HepG2 (cell line): ENCODE data around the gene ZXDC. TPM values are rescaled to one million over a fixed set of nuclear protein-coding genes. Genes with fewer than 3 reads are reported as not detected.

Experiments used
- AGO1 ChIP-seq: fragments of 200-400 bp; formaldehyde crosslinking; IDR thresholded peaks from 2 replicates; pipeline ENCODE4 v1.6.1; 2017; ENCODE audit warnings: mild to moderate bottlenecking, low read depth, low read length, moderate library complexity; ENCODE audit not compliant: poor library complexity, severe bottlenecking
- CEBPZ ChIP-seq: IDR thresholded peaks from 2 replicates; pipeline ENCODE4 v1.6.1; 2012; ENCODE audit warnings: low read length, improper control_type of control experiment
- ELF1 ChIP-seq: sonication (generic); formaldehyde crosslinking; IDR thresholded peaks from 2 replicates; pipeline ENCODE4 v1.4.0; 2020; ENCODE audit warnings: missing genetic modification reagents
- FOXC1 ChIP-seq: sonication (generic); formaldehyde crosslinking; IDR thresholded peaks from 2 replicates; pipeline ENCODE4 v1.8.0; 2022; ENCODE audit warnings: mild to moderate bottlenecking, missing genetic modification reagents, borderline replicate concordance
- HNRNPLL ChIP-seq: fragments of 200-400 bp; formaldehyde crosslinking; IDR thresholded peaks from 2 replicates; pipeline ENCODE4 v1.6.1; 2017; ENCODE audit warnings: mild to moderate bottlenecking, low read depth, low read length; ENCODE audit not compliant: poor library complexity, severe bottlenecking
- KDM2A ChIP-seq: sonication (generic); formaldehyde crosslinking; IDR thresholded peaks from 2 replicates; pipeline ENCODE4 v1.4.0; 2020; ENCODE audit warnings: low read depth, missing genetic modification reagents, borderline replicate concordance
- MEIS2 ChIP-seq: sonication (generic); formaldehyde crosslinking; IDR thresholded peaks from 2 replicates; pipeline ENCODE4 v1.9.0; 2021; ENCODE audit warnings: mild to moderate bottlenecking, missing genetic modification reagents
- MXD1 ChIP-seq: sonication (generic); formaldehyde crosslinking; IDR thresholded peaks from 2 replicates; pipeline ENCODE4 v1.4.0; 2020; ENCODE audit warnings: mild to moderate bottlenecking, missing genetic modification reagents
- NFKBIZ ChIP-seq: IDR thresholded peaks from 2 replicates; pipeline ENCODE4 v1.6.1; 2018; ENCODE audit warnings: missing genetic modification reagents, missing compliant biosample characterization
- NONO ChIP-seq, 2 experiments: fragments of 450-650 bp in 1 of 2; sonication (generic) in 1 of 2; formaldehyde crosslinking in 1 of 2; IDR thresholded peaks in 1 of 2; conservative IDR thresholded peaks in 1 of 2; 2 replicates each; pipeline versions ENCODE4 v1.6.1 to v1.8.0; 2017 to 2022; ENCODE audit warnings: mild to moderate bottlenecking in 1 of 2, missing genetic modification reagents in 1 of 2, moderate library complexity in 1 of 2
- NR2F6 ChIP-seq, 2 experiments: IDR thresholded peaks; 2 replicates each; pipeline ENCODE4 v1.6.1; 2016; ENCODE audit warnings: antibody characterized with exemption in 1 of 2, mild to moderate bottlenecking in 1 of 2
- POLR2A ChIP-seq, 2 experiments: IDR thresholded peaks; 2 replicates each; pipeline ENCODE4 v1.6.1; 2011; ENCODE audit warnings: low read depth in 2 of 2, low read length in 2 of 2, mild to moderate bottlenecking in 1 of 2, moderate library complexity in 1 of 2; ENCODE audit not compliant: insufficient read depth in 1 of 2
- PRMT3 ChIP-seq: sonication (generic); formaldehyde crosslinking; IDR thresholded peaks from 2 replicates; pipeline ENCODE4 v1.8.1; 2022; ENCODE audit warnings: low read depth, mild to moderate bottlenecking, moderate library complexity, missing genetic modification reagents, borderline replicate concordance
- RBFOX2 ChIP-seq: fragments of 200-400 bp; formaldehyde crosslinking; IDR thresholded peaks from 2 replicates; pipeline ENCODE4 v1.6.1; 2017; ENCODE audit warnings: low read depth, mild to moderate bottlenecking, low read length
- REXO4 ChIP-seq: sonication (generic); formaldehyde crosslinking; IDR thresholded peaks from 2 replicates; pipeline ENCODE4 v1.8.0; 2022; ENCODE audit warnings: missing genetic modification reagents, mild to moderate bottlenecking, borderline replicate concordance
- SAP130 ChIP-seq: IDR thresholded peaks from 2 replicates; pipeline ENCODE4 v1.6.1; 2016; ENCODE audit warnings: low read depth
- SP4 ChIP-seq: sonication (generic); formaldehyde crosslinking; IDR thresholded peaks from 2 replicates; pipeline ENCODE4 v1.8.1; 2023; ENCODE audit warnings: mild to moderate bottlenecking, missing genetic modification reagents
- WIZ ChIP-seq: sonication (generic); formaldehyde crosslinking; IDR thresholded peaks from 2 replicates; pipeline ENCODE4 v1.5.1; 2020; ENCODE audit warnings: mild to moderate bottlenecking, missing genetic modification reagents
- ZFY ChIP-seq: sonication (generic); formaldehyde crosslinking; IDR thresholded peaks from 2 replicates; pipeline ENCODE4 v1.4.0; 2020; ENCODE audit warnings: missing genetic modification reagents
- ZNF136 ChIP-seq: sonication (generic); formaldehyde crosslinking; IDR thresholded peaks from 2 replicates; pipeline ENCODE4 v1.8.1; 2022; ENCODE audit warnings: low read depth, mild to moderate bottlenecking, moderate library complexity, missing genetic modification reagents
- ZNF788 ChIP-seq: sonication (generic); formaldehyde crosslinking; IDR thresholded peaks from 2 replicates; pipeline ENCODE4 v1.5.0; 2020; ENCODE audit warnings: mild to moderate bottlenecking, missing genetic modification reagents, borderline replicate concordance
- ZNF790 ChIP-seq: sonication (generic); formaldehyde crosslinking; IDR thresholded peaks from 2 replicates; pipeline ENCODE4 v1.8.0; 2022; ENCODE audit warnings: missing genetic modification reagents, mild to moderate bottlenecking, borderline replicate concordance
- polyA plus RNA-seq, 8 experiments: library from polyadenylated mRNA; depleted of rRNA in 3 of 8; stranded (reverse) in 7 of 8; unstranded in 1 of 8; fragments of >200 nt; fragmentation: Illumina TruSeq in 4 of 8; extraction: Trizol in 4 of 8; gene quantifications; 2 replicates each; pipeline versions ENCODE4 v1.2.1 to v1.2.3, GENCODE V29; 2011 to 2016; ENCODE audit warnings: low read depth in 4 of 8, missing spikeins in 1 of 8, mixed read lengths in 1 of 8; ENCODE audit not compliant: insufficient read depth in 1 of 8
- total RNA-seq, 5 experiments: library from RNA; depleted of rRNA; stranded (reverse); fragments of >200 nt; fragmentation: Illumina TruSeq; extraction: Trizol; gene quantifications; 2 replicates each; pipeline ENCODE4 v1.2.3, GENCODE V29; 2016; ENCODE audit warnings: low read depth in 1 of 5
- TF ChIP-seq, protein P1 (sequence below): sonication (generic); formaldehyde crosslinking; IDR thresholded peaks from 2 replicates; pipeline ENCODE4 v1.9.0; 2022; ENCODE audit warnings: missing genetic modification reagents, mild to moderate bottlenecking, borderline replicate concordance

Gene ZXDC
- total and polyA plus RNA-seq, 2 of the 13 experiments (the other 11 are each of a cell fraction or from before 2014, with no cell fraction given): 17.6 to 21.2 TPM

DNA sequence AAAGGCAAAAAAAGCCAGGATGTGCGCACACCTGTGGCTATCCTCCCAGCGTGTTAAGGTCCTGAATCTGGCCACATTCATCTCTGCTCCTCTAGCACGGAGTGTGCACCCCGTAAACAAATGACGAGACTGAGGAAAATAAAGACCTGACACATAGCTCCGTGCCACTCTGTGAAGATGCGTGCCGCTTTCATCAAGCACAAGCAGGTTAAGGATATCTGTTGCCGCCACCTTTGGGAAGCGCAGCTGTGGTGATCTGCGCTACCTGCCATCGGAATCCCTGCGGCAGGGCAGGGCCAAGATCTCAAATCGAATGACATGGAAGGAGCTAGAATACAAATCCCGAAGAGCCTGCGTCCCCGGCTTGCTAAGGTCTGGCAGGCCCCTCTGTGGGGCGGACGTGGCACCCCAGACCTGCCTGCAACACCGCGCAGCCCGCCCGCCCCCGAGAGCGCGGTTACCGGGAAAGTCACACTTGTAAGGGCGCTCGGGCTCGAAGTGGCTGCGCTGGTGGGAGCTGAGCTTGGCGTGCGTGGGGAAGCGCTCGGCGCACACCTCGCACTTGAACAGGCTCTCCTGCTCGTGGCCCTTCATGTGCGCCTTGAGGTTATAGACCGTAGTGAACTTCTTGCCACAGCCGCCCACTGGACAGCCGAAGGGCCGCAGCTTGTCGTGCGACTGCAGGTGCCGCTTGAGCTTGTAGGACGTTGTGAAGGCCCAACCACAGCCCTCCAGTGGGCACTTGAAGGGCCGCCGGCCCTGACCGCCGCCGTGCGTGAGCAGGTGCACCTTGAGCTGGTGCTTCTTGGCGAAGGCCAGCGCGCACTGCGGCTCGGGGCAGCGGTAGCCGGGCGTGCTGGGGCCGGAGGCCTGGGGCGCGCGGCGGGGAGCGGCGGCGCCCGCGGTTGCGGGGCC is 936 bp downstream of the ZXDC start (continued):
- TF ChIP-seq WIZ (CRISPR knock-in tag) (0 out of 2 replicates have a peak, but pooled peaks have one; percentile 17), NFKBIZ (CRISPR knock-in tag) (no peak), MEIS2 (CRISPR knock-in tag) (0 out of 2 replicates have a peak, but pooled peaks have one; percentile 16), ZNF788 (CRISPR knock-in tag) (0 out of 2 replicates have a peak, but pooled peaks have one; percentile 32), SAP130 (CRISPR knock-in tag) (peak; percentile 65), REXO4 (0 out of 2 replicates have a peak, but pooled peaks have one; percentile 26), NONO (IDR thresholded peaks at IDR 0.05) (no peak), NONO (CRISPR knock-in tag; conservative IDR thresholded peaks at IDR 0.05) (0 out of 2 replicates have a peak, but pooled peaks have one; percentile 4), MXD1 (peak; percentile 68; the same call in 1 of the 2 replicates), ZFY (CRISPR knock-in tag) (0 out of 2 replicates have a peak, but pooled peaks have one; percentile 2), POLR2A (IDR thresholded peaks at IDR 0.05; ENCODE audit: insufficient read depth in 1 of 2, low read depth in 2 of 2, low read length in 2 of 2) (peak in 1 of 2 experiments; percentile 33; a peak in 2 of 4 replicates), NR2F6 (IDR thresholded peaks at IDR 0.05) (no peak), NR2F6 (CRISPR knock-in tag; IDR thresholded peaks at IDR 0.05) (no peak), ELF1 (CRISPR knock-in tag) (no peak), PRMT3 (CRISPR knock-in tag) (0 out of 2 replicates have a peak, but pooled peaks have one; percentile 19), CEBPZ (no peak), FOXC1 (CRISPR knock-in tag) (0 out of 2 replicates have a peak, but pooled peaks have one; percentile 22), ZNF790 (no peak), SP4 (CRISPR knock-in tag) (0 out of 2 replicates have a peak, but pooled peaks have one; percentile 18), KDM2A (CRISPR knock-in tag) (peak; percentile 55), HNRNPLL (peak; percentile 38), ZNF136 (CRISPR knock-in tag) (0 out of 2 replicates have a peak, but pooled peaks have one; percentile 46), RBFOX2 (peak; percentile 62; the same call in 1 of the 2 replicates), AGO1 (peak; percentile 31)
- TF ChIP-seq, protein P1, sequence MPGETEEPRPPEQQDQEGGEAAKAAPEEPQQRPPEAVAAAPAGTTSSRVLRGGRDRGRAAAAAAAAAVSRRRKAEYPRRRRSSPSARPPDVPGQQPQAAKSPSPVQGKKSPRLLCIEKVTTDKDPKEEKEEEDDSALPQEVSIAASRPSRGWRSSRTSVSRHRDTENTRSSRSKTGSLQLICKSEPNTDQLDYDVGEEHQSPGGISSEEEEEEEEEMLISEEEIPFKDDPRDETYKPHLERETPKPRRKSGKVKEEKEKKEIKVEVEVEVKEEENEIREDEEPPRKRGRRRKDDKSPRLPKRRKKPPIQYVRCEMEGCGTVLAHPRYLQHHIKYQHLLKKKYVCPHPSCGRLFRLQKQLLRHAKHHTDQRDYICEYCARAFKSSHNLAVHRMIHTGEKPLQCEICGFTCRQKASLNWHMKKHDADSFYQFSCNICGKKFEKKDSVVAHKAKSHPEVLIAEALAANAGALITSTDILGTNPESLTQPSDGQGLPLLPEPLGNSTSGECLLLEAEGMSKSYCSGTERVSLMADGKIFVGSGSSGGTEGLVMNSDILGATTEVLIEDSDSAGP (CRISPR knock-in tag): peak; percentile 41; the same call in 1 of the 2 replicates
